ENCODE results near the gene ENC1. TPM values are rescaled to one million over a fixed set of nuclear protein-coding genes. Genes with fewer than 3 reads are reported as not detected.

Gene ENC1
- total and polyA plus RNA-seq, 2 experiments from 2014 or later: 58.8 to 151 TPM

DNA sequence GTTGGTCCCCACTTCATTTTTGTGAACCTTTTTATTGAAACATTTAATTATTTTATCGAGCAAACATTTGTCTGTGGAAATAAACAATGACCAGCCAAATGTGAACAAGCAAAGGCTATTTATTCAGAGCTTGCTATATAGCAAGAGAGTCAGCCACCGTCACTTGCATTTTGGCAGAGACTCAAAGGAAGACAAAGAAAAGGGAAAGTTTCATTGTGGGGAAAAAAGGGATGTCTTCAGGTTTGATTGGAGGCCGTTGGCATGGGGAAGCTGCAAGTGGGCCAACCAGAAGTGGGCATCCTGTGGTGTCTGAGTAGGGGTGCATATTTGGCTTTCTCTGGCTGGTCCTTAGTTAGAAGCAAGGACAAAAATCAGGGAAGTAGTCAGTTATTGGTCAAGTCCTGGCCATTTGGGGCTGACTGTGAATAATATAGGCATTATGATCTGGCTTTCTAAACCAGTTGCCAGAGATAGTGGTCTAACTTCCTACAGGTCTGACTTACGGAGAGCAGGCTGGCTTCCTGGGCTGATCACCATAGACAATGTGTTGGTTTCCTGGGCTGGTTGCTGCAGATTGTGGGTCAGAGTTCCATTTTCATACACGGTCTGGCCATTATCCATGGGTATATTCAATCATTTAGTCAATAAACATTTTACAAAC lies 16.6 kb downstream of the ENC1 start:
- TF ChIP-seq, protein P1, sequence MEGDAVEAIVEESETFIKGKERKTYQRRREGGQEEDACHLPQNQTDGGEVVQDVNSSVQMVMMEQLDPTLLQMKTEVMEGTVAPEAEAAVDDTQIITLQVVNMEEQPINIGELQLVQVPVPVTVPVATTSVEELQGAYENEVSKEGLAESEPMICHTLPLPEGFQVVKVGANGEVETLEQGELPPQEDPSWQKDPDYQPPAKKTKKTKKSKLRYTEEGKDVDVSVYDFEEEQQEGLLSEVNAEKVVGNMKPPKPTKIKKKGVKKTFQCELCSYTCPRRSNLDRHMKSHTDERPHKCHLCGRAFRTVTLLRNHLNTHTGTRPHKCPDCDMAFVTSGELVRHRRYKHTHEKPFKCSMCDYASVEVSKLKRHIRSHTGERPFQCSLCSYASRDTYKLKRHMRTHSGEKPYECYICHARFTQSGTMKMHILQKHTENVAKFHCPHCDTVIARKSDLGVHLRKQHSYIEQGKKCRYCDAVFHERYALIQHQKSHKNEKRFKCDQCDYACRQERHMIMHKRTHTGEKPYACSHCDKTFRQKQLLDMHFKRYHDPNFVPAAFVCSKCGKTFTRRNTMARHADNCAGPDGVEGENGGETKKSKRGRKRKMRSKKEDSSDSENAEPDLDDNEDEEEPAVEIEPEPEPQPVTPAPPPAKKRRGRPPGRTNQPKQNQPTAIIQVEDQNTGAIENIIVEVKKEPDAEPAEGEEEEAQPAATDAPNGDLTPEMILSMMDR (IDR thresholded peaks at IDR 0.05; ENCODE audit: poor library complexity): no peak
- TF ChIP-seq EZH2 (IDR thresholded peaks at IDR 0.05; ENCODE audit: borderline replicate concordance): no peak
- Histone ChIP-seq H3K79me2 (peaks cover 9% of the 10 kb centered on the region), H3K36me3 (replicated peaks; ENCODE audit: insufficient read depth, low read depth) (no peaks in the 10 kb centered on the region), H3K9me2 (replicated peaks; ENCODE audit: insufficient read depth) (no peaks in the 10 kb centered on the region), H3K9me3 (ENCODE audit: low read depth) (no peaks in the 10 kb centered on the region), H3K4me1 (ENCODE audit: insufficient read depth) (peaks cover 19% of the 10 kb centered on the region), H2AFZ (no peak overlapping the region), H3K27me3 (no peaks in the 10 kb centered on the region), H3K27ac (peak overlapping the region; percentile 35), H4K20me1 (ENCODE audit: insufficient read depth, poor library complexity, severe bottlenecking) (no peaks in the 10 kb centered on the region), H3K4me3 (no peak overlapping the region), H3K4me2 (no peak overlapping the region)
- DNase-seq (ENCODE audit: low spot score): no peak
- WGBS (ENCODE audit: low lambda C conversion rate, missing lambda C conversion rate): 87% methylated on average over 5 of the region's 5 CpGs

GRCh38 chr5:74623006-74623611 lies 17.4 kb downstream of the ENC1 start:
- no peak for DNase-seq (ENCODE audit: low spot score)
- H3K27ac ChIP-seq: no peak overlapping the region
- TF ChIP-seq, protein P1 (IDR thresholded peaks at IDR 0.05; ENCODE audit: poor library complexity): no peak
- TF ChIP-seq EZH2phosphoT487 (IDR thresholded peaks at IDR 0.05; ENCODE audit: low read depth, severe bottlenecking, unreplicated experiment) (no peak), EZH2 (IDR thresholded peaks at IDR 0.05; ENCODE audit: borderline replicate concordance) (no peak)
- H3K4me2 ChIP-seq: no peak overlapping the region
- WGBS (ENCODE audit: low lambda C conversion rate, missing lambda C conversion rate): 37% methylated on average over 3 of the region's 3 CpGs
- H3K9me3 ChIP-seq (ENCODE audit: low read depth): no peaks in the 10 kb centered on the region
- no peaks in the 10 kb centered on the region for H3K27me3 ChIP-seq
- peaks cover 15% of the 10 kb centered on the region for H3K4me1 ChIP-seq (ENCODE audit: insufficient read depth)
- H3K4me3 ChIP-seq: no peak overlapping the region
- no peaks in the 10 kb centered on the region for H4K20me1 ChIP-seq (ENCODE audit: insufficient read depth, poor library complexity, severe bottlenecking)
- H3K79me2 ChIP-seq: peaks cover 1% of the 10 kb centered on the region
- no peak overlapping the region for H2AFZ ChIP-seq
- no peaks in the 10 kb centered on the region for H3K36me3 ChIP-seq (replicated peaks; ENCODE audit: insufficient read depth, low read depth)
- H3K9me2 ChIP-seq (replicated peaks; ENCODE audit: insufficient read depth): no peaks in the 10 kb centered on the region

DNA sequence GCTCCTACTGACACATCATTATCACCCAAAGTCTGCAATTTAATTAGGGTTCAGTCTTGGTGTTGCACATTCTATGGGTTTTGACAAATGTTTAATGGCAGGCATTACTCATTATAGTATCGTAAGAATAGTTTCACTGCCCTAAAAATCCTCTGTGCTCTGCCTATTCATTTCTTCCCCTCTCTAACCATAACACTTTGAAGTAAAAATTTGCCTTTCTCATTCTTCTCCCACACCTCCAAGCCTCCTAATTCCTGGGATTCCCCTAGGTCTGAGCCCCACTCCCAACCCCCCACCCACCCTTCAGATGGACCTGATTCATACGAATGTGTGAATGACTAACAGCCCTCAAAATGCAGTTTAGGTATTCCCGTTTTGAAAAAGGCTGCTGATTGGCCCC lies 18.4 kb downstream of the ENC1 start:
- peaks cover 17% of the 10 kb centered on the region for H3K4me1 ChIP-seq (ENCODE audit: insufficient read depth)
- no peaks in the 10 kb centered on the region for H3K79me2 ChIP-seq
- DNase-seq (ENCODE audit: low spot score): no peak
- 66% methylated on average over 3 of the region's 3 CpGs for WGBS (ENCODE audit: low lambda C conversion rate, missing lambda C conversion rate)
- no peaks in the 10 kb centered on the region for H4K20me1 ChIP-seq (ENCODE audit: insufficient read depth, poor library complexity, severe bottlenecking)
- H3K27me3 ChIP-seq: no peaks in the 10 kb centered on the region
- H2AFZ ChIP-seq: no peak overlapping the region
- no peak overlapping the region for H3K4me2 ChIP-seq
- TF ChIP-seq, protein P1 (IDR thresholded peaks at IDR 0.05; ENCODE audit: poor library complexity): no peak
- TF ChIP-seq EZH2 (IDR thresholded peaks at IDR 0.05; ENCODE audit: borderline replicate concordance) (no peak), EZH2phosphoT487 (IDR thresholded peaks at IDR 0.05; ENCODE audit: low read depth, severe bottlenecking, unreplicated experiment) (no peak)
- H3K36me3 ChIP-seq (replicated peaks; ENCODE audit: insufficient read depth, low read depth): no peaks in the 10 kb centered on the region
- no peak overlapping the region for H3K27ac ChIP-seq
- no peak overlapping the region for H3K4me3 ChIP-seq
- H3K9me3 ChIP-seq (ENCODE audit: low read depth): no peaks in the 10 kb centered on the region
- no peaks in the 10 kb centered on the region for H3K9me2 ChIP-seq (replicated peaks; ENCODE audit: insufficient read depth)

Data from hepatocyte (in vitro differentiated cells).